ENCODE data around the gene DCLRE1C.
"Not testable (repeated sequence)": the region's sequence is repeated elsewhere in the genome, so short reads cannot be mapped to it uniquely, and the experiment has no call there.

DCLRE1C gene

DNA sequence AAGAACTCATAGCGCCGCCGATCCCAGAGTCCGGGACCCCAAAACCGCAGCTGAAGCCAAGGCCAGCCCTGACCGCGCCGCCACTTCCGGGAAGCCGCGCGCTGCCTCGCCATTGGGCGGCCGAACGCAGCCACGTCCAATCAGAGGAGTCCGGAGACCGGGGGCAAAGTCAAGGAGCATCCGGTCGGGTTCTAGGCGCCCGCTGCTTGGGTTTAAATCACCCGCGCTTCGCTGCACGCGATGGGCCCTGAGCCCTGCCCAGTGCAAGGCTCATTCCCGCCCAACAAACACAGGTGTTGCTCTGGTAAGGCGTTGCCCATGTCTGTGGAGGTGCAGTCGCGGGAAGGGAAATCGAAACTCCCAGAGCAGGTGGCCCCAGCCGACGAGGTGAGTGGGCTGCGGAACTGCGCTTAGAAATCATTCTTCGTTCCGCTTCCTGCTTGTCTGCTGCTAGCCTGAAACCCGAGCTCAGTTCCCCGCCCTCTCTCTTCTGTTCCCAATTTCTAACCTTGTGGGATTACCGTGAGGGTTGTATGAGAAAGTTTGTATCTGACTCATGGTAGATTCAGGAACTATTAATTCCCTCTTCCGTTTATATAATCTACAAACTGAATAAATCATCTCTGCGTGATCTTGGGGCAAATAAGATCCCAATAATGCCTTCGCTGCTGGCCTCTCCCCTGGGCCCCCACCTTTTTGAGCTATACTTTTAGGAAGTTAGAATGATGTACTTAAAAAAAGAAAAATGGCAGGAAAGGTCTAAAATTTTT is at the start of gene DCLRE1C:
Gene DCLRE1C, minus strand, starts transcription at position 96 of the 770 bp plus-strand sequence. Its CDS starts 86 bp downstream, at position 10.
- peak; percentile 81 for DNase-seq (ENCODE audit: low read depth)
- H3K4me3 ChIP-seq (ENCODE audit: low read length): peak within 1 kb of the TSS; percentile 93
- TF ChIP-seq, protein P1, sequence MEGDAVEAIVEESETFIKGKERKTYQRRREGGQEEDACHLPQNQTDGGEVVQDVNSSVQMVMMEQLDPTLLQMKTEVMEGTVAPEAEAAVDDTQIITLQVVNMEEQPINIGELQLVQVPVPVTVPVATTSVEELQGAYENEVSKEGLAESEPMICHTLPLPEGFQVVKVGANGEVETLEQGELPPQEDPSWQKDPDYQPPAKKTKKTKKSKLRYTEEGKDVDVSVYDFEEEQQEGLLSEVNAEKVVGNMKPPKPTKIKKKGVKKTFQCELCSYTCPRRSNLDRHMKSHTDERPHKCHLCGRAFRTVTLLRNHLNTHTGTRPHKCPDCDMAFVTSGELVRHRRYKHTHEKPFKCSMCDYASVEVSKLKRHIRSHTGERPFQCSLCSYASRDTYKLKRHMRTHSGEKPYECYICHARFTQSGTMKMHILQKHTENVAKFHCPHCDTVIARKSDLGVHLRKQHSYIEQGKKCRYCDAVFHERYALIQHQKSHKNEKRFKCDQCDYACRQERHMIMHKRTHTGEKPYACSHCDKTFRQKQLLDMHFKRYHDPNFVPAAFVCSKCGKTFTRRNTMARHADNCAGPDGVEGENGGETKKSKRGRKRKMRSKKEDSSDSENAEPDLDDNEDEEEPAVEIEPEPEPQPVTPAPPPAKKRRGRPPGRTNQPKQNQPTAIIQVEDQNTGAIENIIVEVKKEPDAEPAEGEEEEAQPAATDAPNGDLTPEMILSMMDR (conservative IDR thresholded peaks at IDR 0.05; ENCODE audit: low read length): no peak

DNA sequence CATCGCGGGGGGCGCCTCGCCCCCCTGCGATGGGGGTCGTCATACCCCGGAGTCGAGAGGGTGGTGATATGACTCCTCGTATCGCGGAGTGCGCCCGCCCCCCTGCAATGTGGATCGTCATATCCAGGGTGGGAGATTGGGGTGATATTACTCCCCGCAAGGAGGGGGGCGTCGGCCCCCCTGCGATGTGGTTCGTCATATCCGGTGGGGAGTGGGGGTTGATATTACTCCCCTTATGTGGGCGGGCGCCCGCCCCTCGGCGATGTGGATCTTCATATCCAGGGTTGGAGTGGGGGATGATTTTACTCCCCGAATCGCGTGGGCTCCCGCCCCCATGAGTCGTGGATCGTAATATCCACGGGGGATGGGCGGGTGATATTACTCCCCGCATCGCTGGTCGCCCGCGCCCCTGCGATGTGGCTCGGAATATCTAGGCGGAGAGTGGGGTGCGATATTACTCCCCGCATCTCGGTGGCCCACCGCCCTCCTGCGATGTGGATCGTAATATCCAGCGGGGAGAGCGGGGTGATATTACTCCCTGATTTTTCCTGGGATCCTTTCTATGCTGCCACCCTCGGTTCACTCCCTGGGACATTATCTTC is 42.2 kb upstream of the DCLRE1C start:
- no peak for DNase-seq (ENCODE audit: low read depth)
- no peak overlapping the region for H3K4me3 ChIP-seq (ENCODE audit: low read length)

DNA sequence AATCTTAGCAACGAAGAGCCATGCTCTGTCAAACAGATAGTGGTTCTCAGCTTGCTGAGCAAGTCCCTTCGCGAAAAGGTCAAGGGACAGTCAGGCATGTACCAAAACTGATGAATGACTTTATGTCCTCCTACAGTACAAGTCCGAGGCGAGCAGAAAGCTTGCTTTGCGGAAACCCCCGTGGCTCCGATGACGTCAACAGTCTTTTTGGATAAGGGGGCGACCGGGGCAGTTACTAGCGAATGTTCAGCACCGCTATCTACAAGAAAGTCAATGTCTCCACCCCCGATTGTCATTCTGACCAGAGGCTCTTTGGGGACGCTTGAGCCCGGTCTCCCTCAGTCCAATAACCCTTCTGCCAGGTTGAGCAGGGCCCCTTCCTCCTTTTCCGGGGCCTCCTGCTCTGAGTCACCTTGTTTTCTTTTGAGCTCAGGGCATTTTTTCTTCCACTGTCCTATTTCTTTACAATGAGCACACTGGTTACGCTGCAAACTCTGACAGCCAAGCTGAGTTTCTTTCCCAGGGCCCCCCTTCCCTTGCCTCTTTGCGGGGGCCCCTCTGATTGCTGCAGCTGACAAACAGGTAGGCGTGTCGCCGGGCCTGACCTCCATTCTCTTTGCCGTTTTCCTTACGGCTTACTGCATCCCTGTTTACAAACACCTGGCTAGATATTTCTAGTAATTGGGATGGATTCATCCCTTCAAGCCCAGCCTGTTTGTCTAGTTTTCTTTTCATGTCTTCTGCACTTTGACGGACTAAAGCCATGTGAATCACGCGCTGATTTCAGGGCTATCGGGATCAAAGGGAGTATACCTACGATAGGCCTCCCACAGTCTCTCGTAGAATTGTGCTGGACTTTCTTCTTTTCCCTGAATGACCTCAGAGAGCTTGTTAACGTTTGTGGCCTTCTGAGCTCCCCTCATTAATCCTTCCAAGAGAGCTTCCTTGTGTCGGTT is 39.9 kb upstream of the DCLRE1C start:
- H3K4me3 ChIP-seq (ENCODE audit: low read length); DNase-seq (ENCODE audit: low read depth): not testable (repeated sequence)

More for the DNA sequence above, 42.2 kb upstream of the DCLRE1C start:
- TF ChIP-seq, protein P1 (conservative IDR thresholded peaks at IDR 0.05; ENCODE audit: low read length): no peak

DNA sequence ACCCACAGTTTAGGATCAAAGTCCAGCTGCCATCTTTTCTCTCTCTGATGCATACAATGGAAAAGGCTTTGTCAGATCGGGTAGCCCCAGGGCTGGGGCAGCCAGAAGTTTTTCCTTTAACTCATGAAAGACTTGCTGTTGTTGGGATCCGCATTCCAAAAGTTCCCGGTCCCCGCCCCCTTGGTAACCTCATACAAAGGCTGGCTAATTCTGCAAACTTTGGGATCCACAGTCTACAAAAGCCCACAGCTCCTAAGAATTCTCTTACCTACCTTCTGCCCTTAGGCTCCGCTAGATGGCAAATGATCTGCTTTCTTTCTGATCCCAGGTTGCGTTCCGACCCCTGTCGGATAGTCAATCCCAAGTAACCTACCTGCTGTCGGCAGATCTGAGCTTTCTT is 38.4 kb upstream of the DCLRE1C start:
- not testable (repeated sequence) for DNase-seq (ENCODE audit: low read depth); H3K4me3 ChIP-seq (ENCODE audit: low read length)

DNA sequence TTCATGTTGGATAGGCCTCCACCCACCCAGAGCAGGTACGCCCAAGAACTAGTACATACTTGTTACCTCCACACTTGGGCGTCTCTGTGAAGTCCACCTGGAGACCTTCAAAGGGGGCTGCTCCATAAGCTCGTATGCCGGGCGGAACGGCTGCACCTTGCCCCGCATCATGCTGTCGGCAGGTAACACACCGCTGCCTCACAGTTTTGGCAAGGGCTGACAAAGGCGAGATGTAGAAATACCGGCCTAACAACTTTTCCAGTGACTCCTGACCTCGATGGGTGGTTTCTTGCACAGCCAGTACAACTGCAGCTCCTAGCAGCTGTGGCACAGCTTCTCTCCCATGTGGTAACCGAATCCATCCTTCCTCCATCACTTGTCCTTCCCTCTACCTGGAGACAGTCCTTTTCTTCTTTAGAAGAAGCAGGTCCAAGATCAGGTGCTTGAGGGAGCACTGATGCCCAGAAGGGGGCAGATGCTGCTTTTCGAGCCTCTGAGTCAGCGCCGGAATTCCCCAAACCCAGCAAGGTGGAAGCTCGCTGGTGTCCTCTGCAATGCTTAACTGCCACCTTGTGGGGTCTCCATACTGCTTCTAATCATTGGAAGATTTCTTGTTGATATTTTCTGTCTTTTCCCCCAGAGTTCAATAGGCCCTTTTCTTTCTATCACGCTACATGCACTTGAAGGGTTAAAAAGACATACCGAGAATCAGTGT is 37.3 kb upstream of the DCLRE1C start:
- DNase-seq (ENCODE audit: low read depth); H3K4me3 ChIP-seq (ENCODE audit: low read length): not testable (repeated sequence)

DNA sequence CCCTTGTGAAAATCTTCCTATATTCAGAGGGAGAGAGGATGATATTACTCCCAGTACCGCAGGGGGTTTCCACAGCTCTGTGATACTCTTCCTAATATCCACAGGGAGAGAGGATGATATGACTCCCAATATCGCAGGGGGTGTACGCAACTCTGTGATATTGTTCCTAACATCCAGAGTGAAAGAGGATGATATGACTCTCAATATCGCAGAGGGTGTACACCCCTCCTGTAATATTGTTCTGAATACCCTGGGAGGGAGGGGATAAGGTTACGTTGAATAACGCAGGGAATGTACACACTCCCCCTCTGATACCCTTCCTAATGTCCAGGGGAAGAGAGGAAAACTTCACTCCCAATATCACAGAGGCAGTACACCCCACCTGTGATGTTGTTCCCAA is 35.7 kb upstream of the DCLRE1C start:
- not testable (repeated sequence) for H3K4me3 ChIP-seq (ENCODE audit: low read length); DNase-seq (ENCODE audit: low read depth)

DNA sequence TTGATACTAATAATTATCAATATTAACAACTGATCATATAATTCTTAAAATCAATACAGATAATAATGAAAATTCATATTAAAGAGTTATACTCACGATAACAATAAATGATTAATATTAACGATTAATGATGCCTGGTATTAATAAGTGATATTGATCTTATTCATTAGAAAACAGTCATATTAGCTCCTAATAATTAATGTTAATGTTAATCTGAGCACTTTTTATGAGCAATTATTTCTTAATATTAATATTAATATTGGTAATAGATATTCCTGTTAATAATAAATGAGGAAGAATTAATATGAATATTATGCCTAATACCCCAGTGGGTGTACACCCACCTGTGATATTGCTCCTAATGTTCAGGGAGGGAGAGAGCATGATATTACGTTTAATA is 28.8 kb upstream of the DCLRE1C start:
- no peak for DNase-seq (ENCODE audit: low read depth)
- H3K4me3 ChIP-seq (ENCODE audit: low read length): no peak overlapping the region
- TF ChIP-seq, protein P1 (conservative IDR thresholded peaks at IDR 0.05; ENCODE audit: low read length): no peak

DNA sequence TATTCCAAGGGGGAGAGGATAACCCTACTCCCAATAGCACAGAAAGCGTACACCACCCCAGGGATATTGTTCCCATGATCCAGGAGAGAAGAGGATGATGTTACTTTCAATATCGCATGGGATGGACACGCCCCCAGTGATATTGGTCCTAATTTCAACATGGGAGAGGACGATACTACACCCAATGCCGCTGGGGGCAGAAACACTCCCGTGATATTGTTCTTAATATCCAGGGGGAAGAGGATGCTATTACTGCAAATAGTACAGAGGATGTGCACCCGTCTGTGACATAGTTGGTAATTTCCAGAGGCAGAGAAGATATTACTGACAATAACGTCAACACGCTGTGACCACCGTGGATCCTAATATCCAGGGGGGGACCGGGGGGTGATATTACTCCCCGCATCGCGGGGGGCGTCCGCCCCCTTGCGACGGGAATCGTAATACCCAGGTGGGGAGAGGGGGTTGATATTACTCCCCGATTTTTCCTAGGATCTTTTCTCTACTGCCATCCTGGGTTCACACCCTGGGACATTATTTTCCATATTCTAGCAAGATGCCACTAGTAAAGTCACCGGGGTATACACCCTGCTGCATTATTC is 21.9 kb upstream of the DCLRE1C start:
- no peak overlapping the region; the same call in 1 of the 2 replicates for H3K4me3 ChIP-seq (ENCODE audit: low read length)
- no peak for DNase-seq (ENCODE audit: low read depth)
- TF ChIP-seq, protein P1 (conservative IDR thresholded peaks at IDR 0.05; ENCODE audit: low read length): peak; percentile 5; the same call in 1 of the 2 replicates

DNA sequence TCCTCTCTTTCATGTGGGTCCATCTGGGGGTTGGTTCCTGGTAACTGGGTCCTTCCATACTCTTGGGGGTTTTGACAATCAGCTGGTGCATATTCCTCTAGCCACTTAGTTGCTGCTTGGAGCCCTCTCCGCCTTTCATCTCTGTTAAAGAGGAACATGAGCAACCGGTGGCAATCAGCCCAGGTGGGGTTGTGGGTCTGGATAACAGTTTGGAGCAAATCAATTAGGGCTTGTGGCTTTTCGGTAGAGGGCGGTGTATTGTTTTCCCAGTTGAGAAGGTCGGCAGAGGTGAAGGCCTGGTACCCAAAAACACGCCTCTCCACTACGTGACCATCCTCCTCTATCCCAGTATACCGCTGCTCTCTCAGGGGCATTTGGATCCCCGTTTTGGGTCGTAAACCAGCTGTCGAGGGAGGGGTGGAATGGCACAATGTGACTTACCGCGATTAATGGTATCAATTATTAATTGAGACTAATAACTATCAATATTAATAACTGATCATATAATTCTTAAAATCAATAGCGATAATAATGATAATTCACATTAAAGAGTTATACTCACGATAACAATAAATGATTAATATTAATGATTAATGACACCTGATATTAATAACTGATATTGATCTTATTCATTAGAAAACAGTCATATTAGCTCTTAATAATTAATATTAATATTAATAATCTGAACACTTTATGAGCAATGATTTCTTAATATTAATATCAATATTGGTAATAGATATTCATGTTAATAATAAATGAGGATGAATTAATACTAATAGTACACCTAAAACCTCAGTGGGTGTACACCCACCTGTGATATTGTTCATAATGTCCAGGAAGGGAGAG is 20.5 kb upstream of the DCLRE1C start:
- DNase-seq (ENCODE audit: low read depth); H3K4me3 ChIP-seq (ENCODE audit: low read length): not testable (repeated sequence)
